Pulmonary artery endothelial cell (primary cell): Measurements from ENCODE around the gene SLC26A3. TPM values are rescaled to one million over a fixed set of nuclear protein-coding genes. Genes with fewer than 3 reads are reported as not detected.
A peak's percentile ranks its signal among the peaks of the same experiment; 100 is the strongest.

ENCODE experiments used
- DNase-seq: peaks from one replicate; pipeline ENCODE4 v3.0.0-alpha.2; 2011; ENCODE audit warnings: low read depth, low spot score
- total RNA-seq: library from RNA; depleted of rRNA; stranded (reverse); fragments of >200 nt; gene quantifications from 2 replicates; pipeline ENCODE4 v1.2.3, GENCODE V29; 2014

The SLC26A3 gene
- total RNA-seq, 1 donor from 2014 or later: not detected

GRCh38 chr7:107751113-107751512 is 51.9 kb downstream of the SLC26A3 start:
- no peak for DNase-seq

GRCh38 chr7:107746006-107746405 is 57.0 kb downstream of the SLC26A3 start:
- DNase-seq: peak; percentile 3

- DNase-seq: no peak
Measured at GRCh38 chr7:107744345-107744750, 58.7 kb downstream of the SLC26A3 start.

- peak; percentile 87 for DNase-seq
Measured at GRCh38 chr7:107743567-107744344, 59.3 kb downstream of the SLC26A3 start, which contains the start of gene CBLL1. TSS of gene CBLL1 (plus strand) at chr7:107744142. CDS start at chr7:107744164, 22 bp downstream.

- no peak for DNase-seq
Measured at GRCh38 chr7:107742678-107743566, 60.1 kb downstream of the SLC26A3 start.

- DNase-seq: no peak
Measured at GRCh38 chr7:107728276-107728675, 74.7 kb downstream of the SLC26A3 start.

- DNase-seq: no peak
Measured at GRCh38 chr7:107726356-107727130, 76.5 kb downstream of the SLC26A3 start.

GRCh38 chr7:107725138-107725740 is 77.8 kb downstream of the SLC26A3 start:
- DNase-seq: peak; percentile 35

- no peak for DNase-seq
Measured at GRCh38 chr7:107723255-107723654, 79.8 kb downstream of the SLC26A3 start.

GRCh38 chr7:107721286-107721685 is 81.7 kb downstream of the SLC26A3 start:
- DNase-seq: no peak

- DNase-seq: no peak
Measured at GRCh38 chr7:107718456-107719193, 84.4 kb downstream of the SLC26A3 start.

- no peak for DNase-seq
Measured at GRCh38 chr7:107715531-107715930, 87.5 kb downstream of the SLC26A3 start.

Other genes starting within 250 kb of the SLC26A3 start
- gene COG5, start 239.3 kb downstream of the SLC26A3 start, total RNA-seq: 49.7 and 65.3 TPM in 2 replicates
- 5.7 and 8.6 TPM in 2 replicates for gene DUS4L, start 239.3 kb downstream of the SLC26A3 start, total RNA-seq
- 116 and 131 TPM in 2 replicates for gene BCAP29, start 223.0 kb downstream of the SLC26A3 start, total RNA-seq
- gene SLC26A4, start 142.4 kb downstream of the SLC26A3 start, total RNA-seq: 3.0 and 3.4 TPM in 2 replicates
- 13.7 and 21.1 TPM in 2 replicates for gene CBLL1, start 59.1 kb downstream of the SLC26A3 start, total RNA-seq
- gene DLD, start 88.0 kb upstream of the SLC26A3 start, total RNA-seq: 61.3 and 83.9 TPM in 2 replicates
- gene LAMB1, start 199.9 kb upstream of the SLC26A3 start, total RNA-seq: 542 and 685 TPM in 2 replicates